Right ventricle myocardium superior (tissue), 1 donor: ENCODE results near the gene NEDD1. TPM values are rescaled to one million over a fixed set of nuclear protein-coding genes. Genes with fewer than 3 reads are reported as not detected.

ENCODE experiments used
- ATAC-seq: fragments of 200-7000 bp; cut with Tn5 transposase; one replicate; pipeline ENCODE4 v1.9.1; 2020; ENCODE audit warnings: mild to moderate bottlenecking; ENCODE audit not compliant: poor library complexity
- DNase-seq: peaks from one replicate; pipeline ENCODE4 v3.0.0-alpha.2; 2020
- intact Hi-C: fragments of 100-400 bp; cut with DNase I; formaldehyde crosslinking; loops from one replicate; pipeline ENCODE4 v1.11.2; 2022
- long read RNA-seq: library from polyadenylated mRNA; unstranded; transcript quantifications from one replicate; pipeline ENCODE4 v2.0.0, GENCODE V29; 2021
- total RNA-seq: library from RNA; stranded (reverse); fragmentation: NEBNext Ultra II Directional; extraction: Animal tissue kit (Norgen Biotek cat#: 25700); gene quantifications from one replicate; pipeline ENCODE4 v1.2.1, GENCODE V29; 2021
- donor health status: DM: no; HTN: yes; CAD: no; lungs with severe emphysema.

Gene NEDD1
- total RNA-seq, result 12.5 TPM
- long read RNA-seq, full-length matches to known transcripts, result 18 of 36 reads
- long read RNA-seq, partial matches to known transcripts, result 2 of 36 reads
- long read RNA-seq, other reads (novel, unspliced or antisense), result 16 of 36 reads

GRCh38 chr12:96906849-96907670 lies at the start of gene NEDD1:
TSS of gene NEDD1 (plus strand) at chr12:96907257. CDS start at chr12:96909760, 2,503 bp downstream.
- DNase-seq (peak; percentile 95), ATAC-seq (peak; percentile 99)
- intact Hi-C loops, result no loop called here

- ATAC-seq (no peak), DNase-seq (no peak)
- intact Hi-C loops, result no loop called here
Observed at GRCh38 chr12:96858162-96858561, 48.9 kb upstream of the NEDD1 start.

- DNase-seq, result no peak
- intact Hi-C loops, result no loop called here
- no peak for ATAC-seq
Observed at GRCh38 chr12:96861656-96862055, 45.4 kb upstream of the NEDD1 start.

- ATAC-seq, result no peak
- no peak for DNase-seq
- intact Hi-C loops, result no loop called here
Observed at GRCh38 chr12:96862326-96862725, 44.7 kb upstream of the NEDD1 start.

GRCh38 chr12:96864335-96864734 lies 42.7 kb upstream of the NEDD1 start:
- ATAC-seq (no peak), DNase-seq (no peak)
- intact Hi-C loops, result no loop called here

GRCh38 chr12:96866801-96867590 lies 40.1 kb upstream of the NEDD1 start:
- DNase-seq (no peak), ATAC-seq (no peak)
- intact Hi-C loops, result no loop called here

GRCh38 chr12:96870946-96871345 lies 36.1 kb upstream of the NEDD1 start:
- DNase-seq (no peak), ATAC-seq (no peak)
- intact Hi-C loops, result no loop called here

- DNase-seq (no peak), ATAC-seq (no peak)
- intact Hi-C loops, result no loop called here
Observed at GRCh38 chr12:96872961-96873360, 34.1 kb upstream of the NEDD1 start.

GRCh38 chr12:96874211-96874610 lies 32.8 kb upstream of the NEDD1 start:
- DNase-seq, result no peak
- ATAC-seq, result no peak
- intact Hi-C loops, result no loop called here

- DNase-seq (no peak), ATAC-seq (no peak)
- intact Hi-C loops, result no loop called here
Observed at GRCh38 chr12:96876966-96877365, 30.1 kb upstream of the NEDD1 start.

- intact Hi-C loops, result no loop called here
- DNase-seq (no peak), ATAC-seq (no peak)
Observed at GRCh38 chr12:96878704-96879103, 28.4 kb upstream of the NEDD1 start.

GRCh38 chr12:96879301-96879700 lies 27.8 kb upstream of the NEDD1 start:
- ATAC-seq, result no peak
- intact Hi-C loops, result no loop called here
- DNase-seq, result no peak

- no peak for DNase-seq
- ATAC-seq, result no peak
- intact Hi-C loops, result no loop called here
Observed at GRCh38 chr12:96880220-96880619, 26.8 kb upstream of the NEDD1 start.

GRCh38 chr12:96881608-96882007 lies 25.4 kb upstream of the NEDD1 start:
- DNase-seq (no peak), ATAC-seq (no peak)
- intact Hi-C loops, result no loop called here

GRCh38 chr12:96882862-96883261 lies 24.2 kb upstream of the NEDD1 start:
- DNase-seq, result no peak
- intact Hi-C loops, result no loop called here
- ATAC-seq, result no peak

- DNase-seq, result no peak
- ATAC-seq, result no peak
- intact Hi-C loops, result no loop called here
Observed at GRCh38 chr12:96883571-96883970, 23.5 kb upstream of the NEDD1 start.

- ATAC-seq, result no peak
- intact Hi-C loops, result no loop called here
- no peak for DNase-seq
Observed at GRCh38 chr12:96886998-96887677, 19.9 kb upstream of the NEDD1 start.

GRCh38 chr12:96889273-96889933 lies 17.7 kb upstream of the NEDD1 start:
- intact Hi-C loops, result no loop called here
- DNase-seq (no peak), ATAC-seq (no peak)

GRCh38 chr12:96890331-96890730 lies 16.7 kb upstream of the NEDD1 start:
- intact Hi-C loops, result no loop called here
- DNase-seq (no peak), ATAC-seq (no peak)
